Peyer's patch (tissue), 4 donors: ENCODE data around the gene LMX1B. TPM values are rescaled to one million over a fixed set of nuclear protein-coding genes. Genes with fewer than 3 reads are reported as not detected.

ENCODE experiments used
- DNase-seq, 3 donors: peaks; one replicate each; pipeline ENCODE4 v3.0.0-alpha.2; 2017 to 2019
- H3K27ac ChIP-seq, 4 donors: fragments of 200-600 bp; sonication (generic); one replicate each; pipeline ENCODE4 v1.5.1; 2016 to 2019
- H3K27me3 ChIP-seq, 2 donors: fragments of 200-600 bp; sonication (generic); one replicate each; pipeline ENCODE4 v1.5.1; 2019
- H3K36me3 ChIP-seq, 3 donors: fragments of 200-600 bp; sonication (generic); one replicate each; pipeline ENCODE4 v1.5.1; 2016 to 2019
- H3K4me1 ChIP-seq, 4 donors: fragments of 200-600 bp; sonication (generic); one replicate each; pipeline ENCODE4 v1.5.1; 2016 to 2019
- H3K4me3 ChIP-seq, 4 donors: fragments of 200-600 bp; sonication (generic); 1 replicate in 3 of 4; 2 replicates in 1 of 4; pipeline ENCODE4 v1.5.1; 2016 to 2019; ENCODE audit warnings: mild to moderate bottlenecking in 1 of 4
- H3K9me3 ChIP-seq, 4 donors: fragments of 200-600 bp; sonication (generic); one replicate each; pipeline ENCODE4 v1.5.1; 2016 to 2019; ENCODE audit warnings: mild to moderate bottlenecking in 1 of 4
- CTCF ChIP-seq, 6 experiments: fragments of 450-650 bp in 4 of 6; fragments of 200-600 bp in 2 of 6; sonication (generic) in 1 of 6; IDR thresholded peaks; one replicate each; pipeline ENCODE4 v1.5.1; 2017 to 2019; ENCODE audit warnings: antibody characterized with exemption in 6 of 6, mild to moderate bottlenecking in 3 of 6, moderate library complexity in 1 of 6
- POLR2A ChIP-seq, 2 donors: fragments of 450-650 bp; IDR thresholded peaks; one replicate each; pipeline ENCODE4 v1.5.1; 2017; ENCODE audit warnings: antibody characterized with exemption in 2 of 2, mild to moderate bottlenecking in 2 of 2, moderate library complexity in 2 of 2
- total RNA-seq, 4 donors: library from RNA; depleted of rRNA; stranded (reverse); fragments of >200 nt; gene quantifications; one replicate each; pipeline ENCODE4 v1.1.0, GENCODE V29; 2016

LMX1B gene
- total RNA-seq, 4 donors from 2014 or later: not detected

GRCh38 chr9:126620478-126620877 lies 6.8 kb downstream of the LMX1B start:
- H3K4me3 ChIP-seq: no peak overlapping the region
- DNase-seq: no peak
- no peaks in the 10 kb centered on the region for H3K9me3 ChIP-seq
- H3K4me1 ChIP-seq: peaks cover 0 to 18% (median under 1%) of the 10 kb centered on the region in 4 donors
- H3K27ac ChIP-seq: no peak overlapping the region
- no peaks in the 10 kb centered on the region for H3K36me3 ChIP-seq
- H3K27me3 ChIP-seq: peaks cover 0 to 69% of the 10 kb centered on the region in 2 donors
- TF ChIP-seq POLR2A (IDR thresholded peaks at IDR 0.05) (no peak), CTCF (IDR thresholded peaks at IDR 0.05) (no peak)

GRCh38 chr9:126621061-126621918 lies 7.6 kb downstream of the LMX1B start:
- peaks cover 0 to 73% of the 10 kb centered on the region in 2 donors for H3K27me3 ChIP-seq
- H3K9me3 ChIP-seq: no peaks in the 10 kb centered on the region
- no peaks in the 10 kb centered on the region for H3K36me3 ChIP-seq
- H3K4me1 ChIP-seq: peaks cover 0 to 24% (median 4%) of the 10 kb centered on the region in 4 donors
- no peak overlapping the region for H3K27ac ChIP-seq
- TF ChIP-seq POLR2A (IDR thresholded peaks at IDR 0.05) (no peak), CTCF (IDR thresholded peaks at IDR 0.05) (no peak)
- H3K4me3 ChIP-seq: no peak overlapping the region
- no peak for DNase-seq

GRCh38 chr9:126621919-126622735 lies 8.4 kb downstream of the LMX1B start:
- Histone ChIP-seq H3K36me3 (no peaks in the 10 kb centered on the region), H3K9me3 (no peaks in the 10 kb centered on the region), H3K4me1 (peaks cover 0 to 30% (median 4%) of the 10 kb centered on the region in 4 donors), H3K27ac (no peak overlapping the region), H3K4me3 (no peak overlapping the region), H3K27me3 (peaks cover 0 to 75% of the 10 kb centered on the region in 2 donors)
- no peak for TF ChIP-seq POLR2A (IDR thresholded peaks at IDR 0.05)
- no peak for TF ChIP-seq CTCF (IDR thresholded peaks at IDR 0.05)
- no peak for DNase-seq

GRCh38 chr9:126623314-126623666 lies 9.6 kb downstream of the LMX1B start:
- no peaks in the 10 kb centered on the region for H3K9me3 ChIP-seq
- H3K4me3 ChIP-seq: no peak overlapping the region
- H3K4me1 ChIP-seq: peaks cover 0 to 26% (median 4%) of the 10 kb centered on the region in 4 donors
- TF ChIP-seq CTCF (IDR thresholded peaks at IDR 0.05): no peak
- no peak for TF ChIP-seq POLR2A (IDR thresholded peaks at IDR 0.05)
- H3K36me3 ChIP-seq: no peaks in the 10 kb centered on the region
- H3K27ac ChIP-seq: no peak overlapping the region
- peaks cover 0 to 76% of the 10 kb centered on the region in 2 donors for H3K27me3 ChIP-seq
- no peak for DNase-seq

- H3K4me3 ChIP-seq: no peak overlapping the region
- TF ChIP-seq CTCF (IDR thresholded peaks at IDR 0.05): no peak
- no peak for TF ChIP-seq POLR2A (IDR thresholded peaks at IDR 0.05)
- H3K27ac ChIP-seq: no peak overlapping the region
- no peaks in the 10 kb centered on the region for H3K36me3 ChIP-seq
- H3K9me3 ChIP-seq: no peaks in the 10 kb centered on the region
- DNase-seq: no peak
- peaks cover 0 to 76% of the 10 kb centered on the region in 2 donors for H3K27me3 ChIP-seq
- H3K4me1 ChIP-seq: peaks cover 0 to 21% (median 4%) of the 10 kb centered on the region in 4 donors
These were observed 10.1 kb downstream of the LMX1B start for GRCh38 chr9:126623667-126624478.
